Liver (tissue), 9 donors: ENCODE results near the gene CNP. TPM values are rescaled to one million over a fixed set of nuclear protein-coding genes. Genes with fewer than 3 reads are reported as not detected.

ENCODE experiments used
- DNase-seq: peaks from one replicate; pipeline ENCODE4 v3.0.0-alpha.2; 2017; ENCODE audit warnings: low spot score
- H3K27ac ChIP-seq, 2 donors: one replicate each; pipeline ENCODE4 v1.7.0; 2013; ENCODE audit warnings: inconsistent platforms in 2 of 2, low read length in 2 of 2, control low read depth in 1 of 2, low read depth in 1 of 2, mild to moderate bottlenecking in 1 of 2
- H3K27me3 ChIP-seq, 4 donors: one replicate each; pipeline versions ENCODE4 v1.6.1 to v1.7.0; 2013; ENCODE audit warnings: low read length in 3 of 4, inconsistent platforms in 1 of 4, mild to moderate bottlenecking in 1 of 4, moderate library complexity in 1 of 4; ENCODE audit not compliant: control insufficient read depth in 4 of 4, insufficient read depth in 4 of 4
- H3K36me3 ChIP-seq, 4 donors: one replicate each; pipeline versions ENCODE4 v1.6.1 to v1.7.0; 2013; ENCODE audit warnings: low read length in 3 of 4, mild to moderate bottlenecking in 3 of 4, low read depth in 1 of 4, moderate library complexity in 1 of 4; ENCODE audit not compliant: control insufficient read depth in 4 of 4, insufficient read depth in 3 of 4
- H3K4me1 ChIP-seq, 4 donors: one replicate each; pipeline versions ENCODE4 v1.6.1 to v1.7.0; 2013; ENCODE audit warnings: low read length in 3 of 4, mild to moderate bottlenecking in 3 of 4, moderate library complexity in 1 of 4; ENCODE audit not compliant: control insufficient read depth in 4 of 4, insufficient read depth in 4 of 4
- H3K4me3 ChIP-seq, 3 donors: one replicate each; pipeline versions ENCODE4 v1.6.1 to v1.7.0; 2013; ENCODE audit warnings: low read length in 3 of 3, control low read depth in 1 of 3, low read depth in 1 of 3, mild to moderate bottlenecking in 1 of 3
- H3K9ac ChIP-seq, 2 donors: one replicate each; pipeline ENCODE4 v1.7.0; 2013; ENCODE audit warnings: low read length in 2 of 2, mild to moderate bottlenecking in 2 of 2, moderate library complexity in 2 of 2, control low read depth in 1 of 2, low read depth in 1 of 2
- H3K9me3 ChIP-seq, 4 donors: one replicate each; pipeline versions ENCODE4 v1.6.1 to v1.7.0; 2013; ENCODE audit warnings: low read length in 3 of 4; ENCODE audit not compliant: control insufficient read depth in 4 of 4
- ATF3 ChIP-seq: IDR thresholded peaks from 2 replicates; pipeline ENCODE4 v1.6.1; 2016; ENCODE audit warnings: antibody characterized with exemption
- CTCF ChIP-seq: fragments of 150-350 bp; IDR thresholded peaks from 2 replicates; pipeline ENCODE4 v1.5.1; 2017; ENCODE audit warnings: improper control_type of control experiment, low read depth, low read length; ENCODE audit not compliant: missing input control
- EGR1 ChIP-seq, 2 donors: IDR thresholded peaks; 2 replicates each; pipeline ENCODE4 v1.6.1; 2016 to 2018; ENCODE audit warnings: antibody characterized with exemption in 2 of 2, low read depth in 2 of 2
- FOXA1 ChIP-seq: IDR thresholded peaks from 2 replicates; pipeline ENCODE4 v1.6.1; 2016; ENCODE audit warnings: antibody characterized with exemption
- FOXA2 ChIP-seq: IDR thresholded peaks from 2 replicates; pipeline ENCODE4 v1.6.1; 2016; ENCODE audit warnings: antibody characterized with exemption
- GABPA ChIP-seq, 2 donors: IDR thresholded peaks in 1 of 2; conservative IDR thresholded peaks in 1 of 2; 2 replicates each; pipeline ENCODE4 v1.6.1; 2016; ENCODE audit warnings: antibody characterized with exemption in 2 of 2, mild to moderate bottlenecking in 1 of 2, moderate library complexity in 1 of 2
- HNF4A ChIP-seq, 2 donors: conservative IDR thresholded peaks; 2 replicates each; pipeline ENCODE4 v1.6.1; 2016; ENCODE audit warnings: antibody characterized with exemption in 2 of 2, mild to moderate bottlenecking in 2 of 2
- HNF4G ChIP-seq: IDR thresholded peaks from 2 replicates; pipeline ENCODE4 v1.6.1; 2016; ENCODE audit warnings: antibody characterized with exemption
- JUND ChIP-seq, 2 donors: IDR thresholded peaks; 2 replicates each; pipeline ENCODE4 v1.6.1; 2016; ENCODE audit warnings: antibody characterized with exemption in 2 of 2
- MAX ChIP-seq: IDR thresholded peaks from 2 replicates; pipeline ENCODE4 v1.6.1; 2016; ENCODE audit warnings: antibody characterized with exemption
- NR2F2 ChIP-seq: IDR thresholded peaks from 2 replicates; pipeline ENCODE4 v1.6.1; 2016; ENCODE audit warnings: antibody characterized with exemption
- RAD21 ChIP-seq, 2 donors: IDR thresholded peaks; 2 replicates each; pipeline ENCODE4 v1.6.1; 2016; ENCODE audit warnings: antibody characterized with exemption in 2 of 2, mild to moderate bottlenecking in 2 of 2
- REST ChIP-seq: IDR thresholded peaks from 2 replicates; pipeline ENCODE4 v1.6.1; 2016; ENCODE audit warnings: antibody characterized with exemption, mild to moderate bottlenecking
- RXRA ChIP-seq, 2 donors: IDR thresholded peaks; 2 replicates each; pipeline ENCODE4 v1.6.1; 2017 to 2018; ENCODE audit warnings: antibody characterized with exemption in 2 of 2, mild to moderate bottlenecking in 1 of 2
- SP1 ChIP-seq: IDR thresholded peaks from 2 replicates; pipeline ENCODE4 v1.6.1; 2018; ENCODE audit warnings: antibody characterized with exemption, mild to moderate bottlenecking
- YY1 ChIP-seq: IDR thresholded peaks from 2 replicates; pipeline ENCODE4 v1.6.1; 2016; ENCODE audit warnings: antibody characterized with exemption, mild to moderate bottlenecking
- ZBTB33 ChIP-seq: IDR thresholded peaks from 2 replicates; pipeline ENCODE4 v1.6.1; 2016; ENCODE audit warnings: antibody characterized with exemption
- WGBS: extraction: QIAGEN DNeasy Blood & Tissue Kit; methylation state at CpG from one replicate; pipeline ENCODE4 v1.1.7; 2013; 5-methylcytosine and 5-hydroxymethylcytosine counted together
- polyA plus RNA-seq, 2 donors: library from polyadenylated mRNA; stranded (reverse) in 1 of 2; unstranded in 1 of 2; fragments of 200-250 nt in 1 of 2; fragments of >200 nt in 1 of 2; fragmentation: Nextera tagmentation in 1 of 2; extraction: Ambion mirVana in 1 of 2; gene quantifications; one replicate each; pipeline versions ENCODE4 v1.2.1 to v1.2.3, GENCODE V29; 2013 to 2015
- total RNA-seq, 2 donors: library from RNA; depleted of rRNA; stranded (reverse); fragments of >200 nt; gene quantifications; one replicate each; pipeline ENCODE4 v1.2.3, GENCODE V29; 2014
- donor health status: healthy.
- donor health status: healthy.
- donor health status: healthy.
- donor health status: healthy.
- donor health status: healthy.

The CNP gene
- total and polyA plus RNA-seq, 4 donors: 25.3 to 38.3 (median 30.2) TPM

GRCh38 chr17:42018339-42018738 lies 51.7 kb downstream of the CNP start:
- DNase-seq: no peak
- WGBS: 38% methylated on average over 3 of the region's 3 CpGs
- H3K9ac ChIP-seq: no peak overlapping the region
- H3K4me3 ChIP-seq: no peak overlapping the region
- TF ChIP-seq FOXA1 (no peak), YY1 (no peak), FOXA2 (no peak), ZBTB33 (no peak), GABPA (IDR thresholded peaks at IDR 0.05 in 1 of 2, conservative IDR thresholded peaks at IDR 0.05 in 1 of 2) (no peak), ATF3 (no peak), SP1 (no peak), RAD21 (IDR thresholded peaks at IDR 0.05) (no peak), RXRA (IDR thresholded peaks at IDR 0.05) (no peak), NR2F2 (no peak), REST (no peak), EGR1 (IDR thresholded peaks at IDR 0.05; ENCODE audit: low read depth in 2 of 2) (no peak), JUND (IDR thresholded peaks at IDR 0.05) (no peak), HNF4A (conservative IDR thresholded peaks at IDR 0.05) (no peak), MAX (no peak), CTCF (no peak), HNF4G (no peak)
- peaks cover 0 to 41% (median 33%) of the 10 kb centered on the region in 4 donors for H3K4me1 ChIP-seq
- H3K9me3 ChIP-seq: no peaks in the 10 kb centered on the region
- no peak overlapping the region for H3K27ac ChIP-seq
- H3K36me3 ChIP-seq: peaks cover 3 to 8% (median 6%) of the 10 kb centered on the region in 4 donors
- H3K27me3 ChIP-seq: no peaks in the 10 kb centered on the region

GRCh38 chr17:42018988-42019387 lies 52.4 kb downstream of the CNP start:
- Histone ChIP-seq H3K9me3 (no peaks in the 10 kb centered on the region), H3K4me1 (peaks cover 4 to 48% (median 38%) of the 10 kb centered on the region in 4 donors), H3K4me3 (no peak overlapping the region), H3K9ac (no peak overlapping the region), H3K36me3 (peaks cover 3 to 8% (median 7%) of the 10 kb centered on the region in 4 donors), H3K27me3 (no peaks in the 10 kb centered on the region), H3K27ac (no peak overlapping the region)
- no peak for DNase-seq
- WGBS: 94% methylated on average over 4 of the region's 4 CpGs
- TF ChIP-seq HNF4A (conservative IDR thresholded peaks at IDR 0.05) (no peak), ZBTB33 (no peak), YY1 (no peak), REST (no peak), GABPA (IDR thresholded peaks at IDR 0.05 in 1 of 2, conservative IDR thresholded peaks at IDR 0.05 in 1 of 2) (no peak), HNF4G (no peak), EGR1 (IDR thresholded peaks at IDR 0.05; ENCODE audit: low read depth in 2 of 2) (no peak), RXRA (IDR thresholded peaks at IDR 0.05) (no peak)
